Lower lobe of right lung (tissue), 2 donors: ENCODE data around the gene PROSER2. TPM values are rescaled to one million over a fixed set of nuclear protein-coding genes. Genes with fewer than 3 reads are reported as not detected.

ENCODE experiments used
- ATAC-seq, 2 donors: fragments of 200-7000 bp; cut with Tn5 transposase; one replicate each; pipeline ENCODE4 v1.9.1; 2020 to 2022; ENCODE audit warnings: mild to moderate bottlenecking in 2 of 2, moderate library complexity in 2 of 2
- DNase-seq: peaks from one replicate; pipeline ENCODE4 v3.0.0-alpha.2; 2020
- H3K27ac ChIP-seq: fragments of 200-600 bp; one replicate; pipeline ENCODE4 v1.8.0; 2022
- H3K27me3 ChIP-seq: fragments of 200-600 bp; one replicate; pipeline ENCODE4 v1.8.0; 2022; ENCODE audit warnings: low read depth
- H3K36me3 ChIP-seq: fragments of 200-600 bp; one replicate; pipeline ENCODE4 v1.8.0; 2022; ENCODE audit warnings: mild to moderate bottlenecking
- H3K4me1 ChIP-seq: fragments of 200-600 bp; one replicate; pipeline ENCODE4 v1.8.0; 2022
- H3K4me3 ChIP-seq: fragments of 200-600 bp; one replicate; pipeline ENCODE4 v1.8.0; 2022; ENCODE audit warnings: mild to moderate bottlenecking
- H3K9me3 ChIP-seq: fragments of 200-600 bp; one replicate; pipeline ENCODE4 v1.8.0; 2022
- intact Hi-C: fragments of 100-400 bp; cut with DNase I; formaldehyde crosslinking; loops from one replicate; pipeline ENCODE4 v1.11.0; 2022
- total RNA-seq: library from RNA; stranded (reverse); fragmentation: NEBNext Ultra II Directional; extraction: Animal tissue kit (Norgen Biotek cat#: 25700); gene quantifications from one replicate; pipeline ENCODE4 v1.2.1, GENCODE V29; 2021
- TF ChIP-seq, protein P1 (sequence below): fragments of 200-600 bp; IDR thresholded peaks from one replicate; pipeline ENCODE4 v1.8.0; 2022; ENCODE audit warnings: antibody characterized with exemption, mild to moderate bottlenecking
- donor health status: DM: no; HTN: yes; CAD: no; lungs with severe emphysema.

Gene PROSER2
- total RNA-seq, 1 donor from 2014 or later, result 18.0 TPM

DNA sequence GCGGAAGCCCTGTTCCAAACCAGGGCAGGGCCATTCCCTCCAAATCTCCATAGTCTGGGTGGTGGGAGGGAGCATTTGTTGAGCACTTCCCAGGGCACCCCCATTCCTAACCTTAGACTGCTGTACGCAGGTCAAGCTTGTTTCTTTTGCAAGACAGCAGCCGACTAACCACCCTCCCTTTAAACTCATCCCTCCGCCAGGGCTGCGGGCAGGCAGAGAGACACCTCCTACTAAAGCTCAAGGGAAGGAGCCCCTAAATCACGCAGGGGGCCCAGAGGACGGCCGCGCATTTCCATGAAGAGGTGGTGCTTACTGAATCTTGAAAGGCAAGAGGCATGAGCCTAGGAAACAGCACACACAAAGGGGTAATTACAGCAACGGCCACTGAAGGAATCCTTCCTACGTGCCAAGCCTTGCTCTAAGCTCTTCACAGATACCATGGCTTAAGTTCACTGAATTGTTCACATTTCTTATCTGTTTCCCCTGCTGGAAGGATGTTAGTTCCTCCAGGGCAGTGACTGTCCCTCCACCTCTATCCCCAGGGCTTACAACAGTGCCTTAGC lies 90.0 kb downstream of the PROSER2 start:
- TF ChIP-seq, protein P1, sequence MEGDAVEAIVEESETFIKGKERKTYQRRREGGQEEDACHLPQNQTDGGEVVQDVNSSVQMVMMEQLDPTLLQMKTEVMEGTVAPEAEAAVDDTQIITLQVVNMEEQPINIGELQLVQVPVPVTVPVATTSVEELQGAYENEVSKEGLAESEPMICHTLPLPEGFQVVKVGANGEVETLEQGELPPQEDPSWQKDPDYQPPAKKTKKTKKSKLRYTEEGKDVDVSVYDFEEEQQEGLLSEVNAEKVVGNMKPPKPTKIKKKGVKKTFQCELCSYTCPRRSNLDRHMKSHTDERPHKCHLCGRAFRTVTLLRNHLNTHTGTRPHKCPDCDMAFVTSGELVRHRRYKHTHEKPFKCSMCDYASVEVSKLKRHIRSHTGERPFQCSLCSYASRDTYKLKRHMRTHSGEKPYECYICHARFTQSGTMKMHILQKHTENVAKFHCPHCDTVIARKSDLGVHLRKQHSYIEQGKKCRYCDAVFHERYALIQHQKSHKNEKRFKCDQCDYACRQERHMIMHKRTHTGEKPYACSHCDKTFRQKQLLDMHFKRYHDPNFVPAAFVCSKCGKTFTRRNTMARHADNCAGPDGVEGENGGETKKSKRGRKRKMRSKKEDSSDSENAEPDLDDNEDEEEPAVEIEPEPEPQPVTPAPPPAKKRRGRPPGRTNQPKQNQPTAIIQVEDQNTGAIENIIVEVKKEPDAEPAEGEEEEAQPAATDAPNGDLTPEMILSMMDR, result no peak
- Histone ChIP-seq H3K9me3 (no peaks in the 10 kb centered on the region), H3K36me3 (no peaks in the 10 kb centered on the region), H3K4me3 (no peak overlapping the region), H3K27me3 (no peaks in the 10 kb centered on the region), H3K4me1 (no peaks in the 10 kb centered on the region), H3K27ac (no peak overlapping the region)
- intact Hi-C loops, result no loop called here
- ATAC-seq (no peak), DNase-seq (no peak)

DNA sequence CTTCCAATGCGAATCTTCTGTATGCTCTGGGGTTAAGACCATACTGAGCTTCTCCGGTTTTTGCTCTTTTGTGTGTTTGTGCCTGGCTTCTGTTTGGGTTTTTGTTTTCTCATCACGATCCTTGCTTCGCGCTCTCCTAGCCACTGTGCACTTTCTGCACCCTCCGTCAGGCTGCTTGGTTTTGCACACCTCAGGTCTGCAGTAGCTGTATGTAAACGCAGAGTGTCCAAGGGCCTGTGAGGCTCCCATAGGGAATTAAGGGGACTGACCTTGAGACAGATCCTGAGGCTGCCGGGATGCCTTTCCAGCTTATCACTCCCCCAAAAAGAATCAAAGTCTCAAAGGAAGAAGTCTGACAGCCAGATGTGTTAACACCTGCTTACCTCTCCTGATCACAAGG lies 95.2 kb downstream of the PROSER2 start:
- H3K9me3 ChIP-seq, result no peaks in the 10 kb centered on the region

DNA sequence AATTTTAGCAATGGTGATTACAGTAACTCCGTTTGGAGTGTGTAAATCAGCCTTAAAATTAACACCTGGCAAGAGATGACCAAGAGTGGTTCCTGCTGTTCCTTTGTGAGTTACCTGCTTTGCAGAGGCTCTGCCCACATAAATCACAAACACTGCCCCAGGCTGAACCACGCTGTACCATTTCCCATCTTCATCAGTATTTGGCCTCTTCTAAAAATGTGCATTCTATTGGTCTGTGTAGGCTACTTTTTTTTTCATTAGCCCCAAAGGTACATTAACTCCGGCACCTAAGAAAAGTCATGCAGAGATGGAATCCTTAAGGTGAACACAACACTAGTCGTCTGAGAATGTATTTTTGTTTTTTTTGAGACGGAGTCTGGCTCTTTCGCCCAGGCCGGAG lies 96.1 kb downstream of the PROSER2 start:
- Histone ChIP-seq H3K4me3 (no peak overlapping the region), H3K27ac (no peak overlapping the region), H3K36me3 (peaks cover 50% of the 10 kb centered on the region), H3K4me1 (no peaks in the 10 kb centered on the region), H3K27me3 (no peaks in the 10 kb centered on the region), H3K9me3 (no peaks in the 10 kb centered on the region)
- intact Hi-C loops, result no loop called here
- no peak for ATAC-seq
- no peak for DNase-seq
- TF ChIP-seq, protein P1, result no peak

More for the DNA sequence above, 95.2 kb downstream of the PROSER2 start:
- TF ChIP-seq, protein P1, result no peak
- Histone ChIP-seq H3K27me3 (no peaks in the 10 kb centered on the region), H3K4me1 (no peaks in the 10 kb centered on the region), H3K4me3 (no peak overlapping the region), H3K27ac (no peak overlapping the region), H3K36me3 (peaks cover 43% of the 10 kb centered on the region)
- ATAC-seq (no peak), DNase-seq (no peak)
- intact Hi-C loops, result no loop called here

Other genes starting within 250 kb of the PROSER2 start
- 20.0 TPM for gene USP6NL, start 211.7 kb upstream of the PROSER2 start, total RNA-seq
- 29.5 TPM for gene ECHDC3, start 81.0 kb upstream of the PROSER2 start, total RNA-seq
- gene UPF2, start 219.5 kb downstream of the PROSER2 start, total RNA-seq, result 21.0 TPM
- gene DHTKD1, start 245.6 kb downstream of the PROSER2 start, total RNA-seq, result 21.7 TPM